HEK293T (cell line): ENCODE data around the gene ASCC1.

Source experiments
- BHLHE40 ChIP-seq: fragments of 450-650 bp; IDR thresholded peaks from 2 replicates; pipeline ENCODE4 v1.6.1; 2016; ENCODE audit warnings: mild to moderate bottlenecking, moderate library complexity, borderline replicate concordance
- CTBP1 ChIP-seq: fragments of 450-650 bp; IDR thresholded peaks from 2 replicates; pipeline ENCODE4 v1.6.1; 2016; ENCODE audit warnings: borderline replicate concordance
- ELF4 ChIP-seq: fragments of 450-650 bp; IDR thresholded peaks from 2 replicates; pipeline ENCODE4 v1.6.1; 2017; ENCODE audit warnings: antibody characterized with exemption
- FOXA1 ChIP-seq: fragments of 450-650 bp; IDR thresholded peaks from 2 replicates; pipeline ENCODE4 v1.6.1; 2016; ENCODE audit warnings: mild to moderate bottlenecking
- FOXK2 ChIP-seq: fragments of 450-650 bp; IDR thresholded peaks from 2 replicates; pipeline ENCODE4 v1.6.1; 2016; ENCODE audit warnings: mild to moderate bottlenecking
- FOXM1 ChIP-seq: fragments of 450-650 bp; IDR thresholded peaks from 2 replicates; pipeline ENCODE4 v1.6.1; 2017; ENCODE audit warnings: mild to moderate bottlenecking, borderline replicate concordance
- L3MBTL2 ChIP-seq: fragments of 450-650 bp; conservative IDR thresholded peaks from 2 replicates; pipeline ENCODE4 v1.6.1; 2016; ENCODE audit warnings: mild to moderate bottlenecking
- LEF1 ChIP-seq: fragments of 450-650 bp; IDR thresholded peaks from 2 replicates; pipeline ENCODE4 v1.6.1; 2017; ENCODE audit warnings: mild to moderate bottlenecking, borderline replicate concordance
- NFRKB ChIP-seq: fragments of 450-650 bp; IDR thresholded peaks from 2 replicates; pipeline ENCODE4 v1.6.1; 2016; ENCODE audit warnings: mild to moderate bottlenecking, moderate library complexity
- SP1 ChIP-seq: fragments of 450-650 bp; IDR thresholded peaks from 2 replicates; pipeline ENCODE4 v1.6.1; 2017
- SUZ12 ChIP-seq: fragments of 450-650 bp; IDR thresholded peaks from 2 replicates; pipeline ENCODE4 v1.6.1; 2016; ENCODE audit warnings: mild to moderate bottlenecking
- TARDBP ChIP-seq: fragments of 450-650 bp; IDR thresholded peaks from 2 replicates; pipeline ENCODE4 v1.6.1; 2016
- ZNF384 ChIP-seq: fragments of 450-650 bp; IDR thresholded peaks from 2 replicates; pipeline ENCODE4 v1.6.1; 2016
- TF ChIP-seq, protein P1 (sequence below): fragments of 450-650 bp; IDR thresholded peaks from 2 replicates; pipeline ENCODE4 v1.6.1; 2016

- TF ChIP-seq, protein P1, sequence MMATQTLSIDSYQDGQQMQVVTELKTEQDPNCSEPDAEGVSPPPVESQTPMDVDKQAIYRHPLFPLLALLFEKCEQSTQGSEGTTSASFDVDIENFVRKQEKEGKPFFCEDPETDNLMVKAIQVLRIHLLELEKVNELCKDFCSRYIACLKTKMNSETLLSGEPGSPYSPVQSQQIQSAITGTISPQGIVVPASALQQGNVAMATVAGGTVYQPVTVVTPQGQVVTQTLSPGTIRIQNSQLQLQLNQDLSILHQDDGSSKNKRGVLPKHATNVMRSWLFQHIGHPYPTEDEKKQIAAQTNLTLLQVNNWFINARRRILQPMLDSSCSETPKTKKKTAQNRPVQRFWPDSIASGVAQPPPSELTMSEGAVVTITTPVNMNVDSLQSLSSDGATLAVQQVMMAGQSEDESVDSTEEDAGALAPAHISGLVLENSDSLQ: no peak
- no peak for TF ChIP-seq FOXM1
- no peak for TF ChIP-seq LEF1
- TF ChIP-seq FOXA1: no peak
- TF ChIP-seq SUZ12: no peak
- TF ChIP-seq TARDBP: no peak
- TF ChIP-seq CTBP1: no peak
- TF ChIP-seq FOXK2: no peak
- no peak for TF ChIP-seq SP1
- no peak for TF ChIP-seq L3MBTL2
- TF ChIP-seq NFRKB: no peak
- no peak for TF ChIP-seq ELF4
- TF ChIP-seq BHLHE40: no peak
- no peak for TF ChIP-seq ZNF384
These were observed 81.0 kb downstream of the ASCC1 start for GRCh38 chr10:72134785-72135767.
